Neutrophil (primary cell): ENCODE results near the gene BIN1.

ENCODE experiments used
- H3K27ac ChIP-seq: fragments of 200-600 bp; sonication (generic); 2 replicates; pipeline ENCODE4 v1.5.1; 2016; ENCODE audit warnings: mild to moderate bottlenecking, moderate library complexity
- H3K27me3 ChIP-seq: fragments of 200-600 bp; sonication (generic); 2 replicates; pipeline ENCODE4 v1.6.0; 2016; ENCODE audit warnings: mild to moderate bottlenecking
- H3K36me3 ChIP-seq: fragments of 200-600 bp; sonication (generic); 2 replicates; pipeline ENCODE4 v1.5.1; 2017
- H3K4me1 ChIP-seq, 2 experiments: fragments of 200-600 bp in 1 of 2; sonication (generic) in 1 of 2; 1 replicate in 1 of 2; 2 replicates in 1 of 2; pipeline versions ENCODE4 v1.5.1 to v1.6.1; 2013 to 2016; ENCODE audit warnings: low read depth in 1 of 2, low read length in 1 of 2, mild to moderate bottlenecking in 1 of 2, moderate library complexity in 1 of 2; ENCODE audit not compliant: control insufficient read depth in 1 of 2, insufficient read depth in 1 of 2
- H3K4me3 ChIP-seq, 2 experiments: fragments of 200-600 bp in 1 of 2; sonication (generic) in 1 of 2; 1 replicate in 1 of 2; 2 replicates in 1 of 2; pipeline ENCODE4 v1.5.1; 2013 to 2016; ENCODE audit warnings: low read depth in 1 of 2, low read length in 1 of 2, mild to moderate bottlenecking in 1 of 2, moderate library complexity in 1 of 2
- H3K9me3 ChIP-seq: fragments of 200-600 bp; sonication (generic); 2 replicates; pipeline ENCODE4 v1.5.1; 2016
- CTCF ChIP-seq: fragments of 200-600 bp; sonication (generic); IDR thresholded peaks from 2 replicates; pipeline ENCODE4 v1.5.1; 2016; ENCODE audit warnings: antibody characterized with exemption

BIN1 gene

GRCh38 chr2:127012868-127013267, 94.1 kb downstream of the BIN1 start:
- H3K4me1 ChIP-seq: no peaks in the 10 kb centered on the region
- H3K4me3 ChIP-seq: no peak overlapping the region
- H3K9me3 ChIP-seq: no peaks in the 10 kb centered on the region
- no peak overlapping the region for H3K27ac ChIP-seq
- no peaks in the 10 kb centered on the region for H3K36me3 ChIP-seq
- H3K27me3 ChIP-seq: peaks cover 3% of the 10 kb centered on the region
- TF ChIP-seq CTCF: no peak

GRCh38 chr2:127012215-127012614, 94.7 kb downstream of the BIN1 start:
- H3K27me3 ChIP-seq: peaks cover 3% of the 10 kb centered on the region

GRCh38 chr2:127011796-127012195, 95.2 kb downstream of the BIN1 start:
- no peak overlapping the region for H3K27ac ChIP-seq
- no peaks in the 10 kb centered on the region for H3K36me3 ChIP-seq
- no peak for TF ChIP-seq CTCF
- H3K27me3 ChIP-seq: peaks cover 3% of the 10 kb centered on the region
- no peaks in the 10 kb centered on the region for H3K4me1 ChIP-seq
- no peak overlapping the region for H3K4me3 ChIP-seq
- no peaks in the 10 kb centered on the region for H3K9me3 ChIP-seq

More at GRCh38 chr2:127012215-127012614, 94.7 kb downstream of the BIN1 start:
- Histone ChIP-seq H3K4me3 (no peak overlapping the region), H3K9me3 (no peaks in the 10 kb centered on the region), H3K27ac (no peak overlapping the region), H3K36me3 (no peaks in the 10 kb centered on the region), H3K4me1 (no peaks in the 10 kb centered on the region)
- TF ChIP-seq CTCF: no peak

GRCh38 chr2:127011231-127011661, 95.7 kb downstream of the BIN1 start:
- H3K36me3 ChIP-seq: no peaks in the 10 kb centered on the region
- H3K9me3 ChIP-seq: no peaks in the 10 kb centered on the region
- H3K27ac ChIP-seq: no peak overlapping the region
- peaks cover 3% of the 10 kb centered on the region for H3K27me3 ChIP-seq
- H3K4me1 ChIP-seq: no peaks in the 10 kb centered on the region
- TF ChIP-seq CTCF: no peak
- H3K4me3 ChIP-seq: no peak overlapping the region

GRCh38 chr2:127008265-127009015, 98.5 kb downstream of the BIN1 start:
- H3K36me3 ChIP-seq: no peaks in the 10 kb centered on the region
- no peak overlapping the region for H3K27ac ChIP-seq
- H3K27me3 ChIP-seq: peaks cover 3% of the 10 kb centered on the region
- no peaks in the 10 kb centered on the region for H3K4me1 ChIP-seq
- TF ChIP-seq CTCF: no peak
- no peak overlapping the region for H3K4me3 ChIP-seq
- H3K9me3 ChIP-seq: no peaks in the 10 kb centered on the region
